HG03060 (cell line): ENCODE measurements around the gene SMIM36.
"Not testable (repeated sequence)": the region's sequence is repeated elsewhere in the genome, so short reads cannot be mapped to it uniquely, and the experiment has no call there.

Source experiments
- ATAC-seq: cut with Tn5 transposase; IDR thresholded peaks from one replicate; pipeline ENCODE4 v1.9.1; 2021; ENCODE audit warnings: low read depth, moderate number of reproducible peaks; ENCODE audit not compliant: unreplicated experiment

Gene SMIM36

DNA sequence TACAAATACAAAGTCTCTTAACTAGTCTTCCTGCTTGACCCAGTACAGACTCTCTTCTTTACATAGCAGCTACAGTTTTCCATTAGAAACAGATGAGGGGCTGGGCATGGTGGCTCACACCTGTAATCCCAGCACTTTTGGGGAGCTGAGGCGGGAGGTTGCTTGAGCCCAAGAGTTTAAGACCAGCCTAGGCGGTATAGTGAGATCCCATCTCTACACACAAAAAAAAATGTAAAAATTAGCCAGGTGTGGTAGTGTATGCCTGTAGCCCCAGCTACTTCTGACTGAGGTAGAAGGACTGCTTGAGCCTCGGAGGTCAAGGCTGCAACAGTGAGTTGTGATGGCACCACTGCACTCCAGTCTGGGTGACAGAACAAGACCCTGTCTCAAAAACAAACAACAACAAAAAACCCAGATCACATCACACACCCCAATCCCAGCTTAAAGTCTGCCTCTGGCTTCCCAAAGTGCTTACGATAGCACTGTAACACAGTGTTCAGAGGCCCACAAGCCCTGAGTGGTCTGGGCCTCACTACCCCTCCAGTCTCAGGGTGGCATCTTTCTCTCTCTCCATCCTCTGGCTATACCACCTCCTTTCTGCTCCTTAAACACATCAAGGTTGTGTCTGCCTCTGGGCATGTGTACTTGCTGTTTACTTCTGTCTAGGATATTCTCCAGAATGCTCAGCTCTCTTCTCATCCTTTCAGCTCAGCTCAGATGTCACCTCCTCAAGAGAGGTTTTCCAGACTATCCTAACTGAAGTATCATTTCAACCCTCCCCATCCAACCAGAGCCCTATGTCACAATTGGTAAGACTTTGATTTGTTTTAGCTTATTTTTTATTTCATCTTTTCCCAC is 93.6 kb downstream of the SMIM36 start:
- no peak for ATAC-seq

DNA sequence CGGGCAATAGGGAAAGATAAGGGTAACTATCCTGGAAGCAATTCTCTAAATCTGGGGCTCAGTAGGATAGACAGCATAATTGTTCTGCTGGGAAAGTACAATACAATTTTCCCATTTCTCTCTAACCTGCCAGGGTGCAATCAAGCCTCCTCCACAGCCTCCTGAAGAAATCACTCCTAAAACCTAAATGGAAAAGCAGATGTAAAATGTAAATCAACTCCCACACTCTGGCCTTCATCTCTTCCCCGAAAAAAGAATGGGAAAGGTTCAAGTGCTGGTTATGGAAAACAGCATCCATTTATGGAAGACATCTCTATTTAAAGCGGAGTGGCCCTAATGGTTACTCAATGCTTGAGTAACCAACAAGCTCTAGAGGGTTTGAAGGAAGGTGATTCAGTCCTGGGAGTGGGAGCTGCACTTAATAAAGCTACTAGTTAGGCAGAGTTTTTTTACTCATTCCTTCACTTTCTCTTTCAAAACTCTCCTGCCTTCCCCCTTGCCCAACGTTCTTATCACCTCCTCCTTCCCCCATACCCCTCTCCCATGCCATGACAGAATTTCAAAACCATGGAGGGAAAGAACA is 94.7 kb downstream of the SMIM36 start:
- ATAC-seq: no peak

DNA sequence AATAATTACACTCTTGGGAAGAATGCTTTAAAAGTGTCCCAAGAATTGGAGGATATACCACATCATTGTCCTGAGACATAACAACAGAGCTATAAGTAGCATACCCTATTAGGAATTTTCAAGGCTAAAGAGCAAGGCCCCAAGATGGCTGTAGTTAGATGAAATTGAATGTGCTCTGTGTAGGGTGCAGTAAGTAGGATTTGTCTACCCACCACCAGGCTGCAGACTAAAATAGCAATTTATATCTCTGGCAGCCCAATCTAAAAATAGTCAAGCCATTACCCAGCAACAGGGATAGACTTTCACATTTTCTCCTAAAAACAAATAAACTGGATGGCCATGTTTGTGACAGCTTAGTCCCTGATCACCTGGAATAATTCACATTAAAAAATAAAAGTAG is 95.3 kb downstream of the SMIM36 start:
- ATAC-seq: no peak

DNA sequence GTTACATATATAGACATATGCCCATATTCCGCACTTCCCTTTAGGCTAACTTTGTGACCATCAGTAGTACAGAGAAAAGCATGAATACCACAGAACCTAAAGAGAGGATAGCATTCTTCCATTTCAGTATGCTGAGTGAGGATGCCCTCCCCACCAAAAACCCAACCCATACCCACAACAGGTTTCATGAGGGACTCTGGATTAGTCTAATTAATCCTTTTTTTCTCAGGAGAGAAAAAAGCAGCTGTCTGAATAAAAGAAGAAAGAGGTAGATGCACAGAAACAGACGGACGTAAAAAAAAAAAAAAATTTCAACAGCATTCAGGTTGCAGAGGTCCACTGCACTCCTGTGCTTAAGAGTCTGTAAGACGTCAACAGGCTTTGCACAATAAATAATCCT is 96.3 kb downstream of the SMIM36 start:
- no peak for ATAC-seq

DNA sequence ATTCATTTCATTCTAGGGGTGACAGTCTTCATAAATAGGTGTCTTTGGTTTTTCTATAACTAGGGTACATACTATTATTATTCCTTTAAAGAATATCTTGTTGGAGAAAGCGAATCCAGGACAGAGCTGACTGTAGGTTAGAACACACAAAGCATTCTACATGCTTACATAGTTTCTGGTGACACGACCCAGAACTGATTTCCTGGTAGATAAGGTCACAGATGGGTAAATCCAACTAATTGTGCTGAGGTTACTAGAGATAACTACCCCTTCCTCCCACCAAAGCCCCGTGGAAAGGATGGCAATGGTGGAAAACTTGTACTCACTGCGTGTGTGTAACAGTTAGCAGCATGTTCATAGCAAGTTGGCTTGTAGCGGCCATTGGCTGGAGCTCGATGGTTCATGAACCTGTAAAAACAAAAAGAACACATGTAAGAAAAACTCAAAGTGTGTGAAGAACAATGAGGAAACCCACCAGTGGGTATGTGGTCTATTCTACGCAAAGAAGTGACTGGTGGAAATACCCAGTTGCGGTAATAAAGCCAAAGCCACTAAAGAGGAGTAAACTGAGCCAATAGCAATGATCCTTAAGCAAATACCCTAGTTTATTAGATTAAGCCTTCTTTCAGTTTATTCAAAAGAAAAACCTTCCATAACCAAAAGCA is 97.3 kb downstream of the SMIM36 start:
- no peak for ATAC-seq

DNA sequence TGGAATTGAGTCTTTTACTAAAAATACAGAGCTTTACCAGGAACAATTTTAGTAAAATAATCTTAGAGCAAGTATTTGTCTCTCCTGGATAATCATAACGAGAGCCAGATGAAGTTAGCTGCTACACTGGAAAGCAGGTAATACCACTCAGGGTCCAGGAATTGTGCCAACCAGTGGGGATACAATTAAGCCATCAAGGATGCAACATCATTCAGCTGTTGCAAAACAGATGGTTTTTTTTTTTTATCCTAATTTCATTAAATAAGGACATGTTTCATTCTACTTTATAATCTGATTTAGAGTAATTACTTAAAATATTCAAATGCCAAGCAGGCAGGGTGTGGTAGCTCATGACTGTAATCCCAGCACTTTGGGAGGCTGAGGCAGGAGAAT is 99.8 kb downstream of the SMIM36 start:
- no peak for ATAC-seq

DNA sequence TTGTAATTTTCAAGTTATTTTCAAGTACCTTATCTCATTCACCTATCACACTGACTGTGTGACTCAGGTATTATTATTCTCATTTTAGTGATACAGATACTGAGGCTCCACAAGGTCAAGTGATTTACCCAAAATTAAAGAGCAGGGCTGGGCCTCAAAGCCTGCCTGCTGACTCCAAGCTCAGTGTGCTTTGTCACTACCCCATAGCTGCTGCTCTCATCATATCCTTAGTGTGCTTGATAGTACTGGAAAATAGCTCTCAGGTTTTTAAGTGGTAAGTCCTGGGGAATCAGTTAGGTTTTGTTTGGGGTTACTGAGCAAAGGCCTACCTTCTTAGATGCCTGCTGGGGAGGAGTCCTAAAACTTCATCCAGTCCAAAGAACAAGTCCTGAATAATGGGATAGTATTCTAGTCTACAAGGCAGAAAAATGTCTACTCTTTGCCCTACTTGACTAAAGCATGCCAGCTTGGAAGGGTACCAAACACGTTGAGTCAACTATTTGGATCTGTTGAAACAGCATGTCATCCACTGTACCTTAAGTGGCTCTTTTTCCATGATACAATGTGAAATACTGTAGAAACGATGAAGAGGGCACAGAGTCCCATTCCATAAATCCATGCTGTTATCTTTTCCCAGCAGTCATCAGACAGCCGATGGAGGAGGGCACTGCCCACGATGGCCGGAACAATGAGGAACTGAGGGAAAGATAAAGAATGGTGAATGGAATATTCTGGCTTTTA is 100.4 kb downstream of the SMIM36 start:
- no peak for ATAC-seq

DNA sequence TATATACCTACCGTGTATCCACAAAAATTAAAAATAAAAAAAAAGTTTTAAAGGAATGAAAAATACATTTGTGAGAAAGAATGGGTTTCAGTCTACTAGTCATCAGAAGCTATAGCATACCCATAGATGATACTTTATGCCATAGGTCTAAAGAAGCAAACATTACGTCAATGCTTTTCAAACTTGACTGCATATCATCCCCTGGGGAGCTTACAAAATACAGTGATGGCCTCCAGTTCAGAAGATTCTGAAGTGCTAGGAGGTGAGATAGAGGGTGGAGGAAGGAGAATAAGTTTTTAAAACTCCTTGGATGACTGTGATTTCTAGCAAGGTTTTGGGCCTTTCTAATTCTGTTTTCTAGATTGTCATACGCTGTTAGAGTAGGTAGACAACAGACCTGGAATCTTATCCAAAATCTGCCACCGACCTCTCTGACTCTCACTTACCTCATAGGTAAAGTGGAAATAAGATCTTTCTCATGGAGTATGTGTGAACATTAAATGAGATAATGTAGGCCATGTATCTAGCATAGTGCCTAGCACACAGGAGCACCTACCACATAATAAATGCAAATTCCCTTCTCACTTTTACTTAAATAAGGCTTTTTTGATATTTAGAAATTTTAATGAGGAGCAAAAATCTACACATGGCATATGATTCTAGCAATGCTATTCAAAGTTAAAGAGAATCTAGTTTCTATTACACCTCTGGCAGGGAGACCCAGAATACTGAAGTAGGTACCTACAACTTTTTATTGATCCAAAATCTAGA is 102.0 kb downstream of the SMIM36 start:
- no peak for ATAC-seq

DNA sequence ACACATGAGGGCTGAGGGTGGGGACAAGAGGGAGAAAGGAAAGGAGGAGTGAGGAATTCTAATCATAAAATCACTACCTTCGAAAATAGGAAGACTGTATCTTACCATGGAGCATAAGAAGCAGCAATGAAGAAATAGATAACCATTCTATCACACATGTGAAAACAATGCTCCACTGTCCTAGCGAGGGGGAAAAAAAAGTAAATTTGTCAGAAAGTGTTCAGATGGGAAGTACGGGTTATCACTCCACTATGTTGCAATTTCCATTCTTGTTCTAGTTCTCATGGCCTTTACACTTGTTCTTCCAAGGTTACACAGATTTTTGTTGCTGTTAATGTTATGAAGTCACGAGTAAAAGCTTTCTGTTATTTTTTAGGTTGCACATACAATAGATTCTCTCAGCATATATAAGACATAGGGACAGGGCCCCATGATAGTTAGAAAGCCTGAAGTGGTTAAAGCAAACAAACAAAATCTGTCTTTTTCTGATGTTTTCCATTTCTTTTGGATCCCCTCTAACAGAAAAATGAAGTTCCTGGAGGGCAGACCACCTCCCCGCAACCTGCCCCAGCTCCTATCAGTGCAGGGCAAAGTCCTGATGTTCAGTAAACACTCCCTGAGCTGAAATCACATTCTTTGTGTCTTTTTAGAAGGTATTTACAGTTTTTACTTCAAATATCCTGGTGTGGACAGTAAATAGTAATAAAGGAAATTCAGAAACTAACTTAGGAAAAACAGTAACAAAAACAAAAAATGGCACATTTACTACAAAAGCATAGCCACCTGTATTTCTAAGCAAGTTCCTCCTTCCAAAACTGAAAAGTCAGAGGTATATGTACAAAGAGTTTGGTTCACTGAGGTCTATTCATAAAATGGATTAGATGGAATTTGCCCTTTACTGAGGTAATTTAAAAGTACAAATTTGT is 103.3 kb downstream of the SMIM36 start:
- no peak for ATAC-seq

DNA sequence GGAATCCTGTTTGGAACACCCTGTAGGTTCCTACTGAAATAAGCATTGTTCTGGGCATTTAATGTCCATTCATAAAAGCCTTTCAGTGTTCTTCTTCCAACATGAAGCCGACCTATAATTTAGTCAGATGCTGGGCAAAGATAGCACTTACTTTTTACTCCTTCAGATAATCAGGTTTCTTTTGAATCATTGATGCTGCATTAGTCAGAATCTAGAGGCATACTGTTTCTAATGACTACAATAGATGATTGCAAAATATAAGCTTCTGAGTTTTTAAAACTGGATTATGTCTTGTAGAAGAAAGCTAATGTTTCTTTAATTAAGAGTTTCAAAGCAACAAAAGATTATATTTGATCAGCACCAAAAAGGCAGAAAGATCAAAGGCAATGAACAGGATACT is 105.7 kb downstream of the SMIM36 start:
- no peak for ATAC-seq

DNA sequence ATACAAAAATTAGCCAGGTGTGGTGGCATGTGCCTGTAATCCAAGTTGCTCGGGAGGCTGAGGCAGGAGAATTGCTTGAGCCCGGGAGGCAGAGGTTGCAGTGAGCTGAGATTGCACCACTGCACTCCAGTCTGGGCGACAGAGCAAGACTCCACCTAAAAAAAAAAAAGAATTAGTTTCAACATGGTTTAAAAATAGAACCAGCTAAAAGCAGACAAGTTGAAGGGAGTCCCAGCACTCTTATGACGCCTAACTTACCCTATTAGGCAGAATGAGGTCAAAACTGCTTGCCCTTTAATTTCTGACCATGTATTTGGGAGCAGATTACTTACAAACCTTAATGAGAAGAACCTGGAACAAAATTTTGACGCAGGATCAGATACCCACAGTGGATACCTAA is 107.1 kb downstream of the SMIM36 start:
- ATAC-seq: not testable (repeated sequence)

DNA sequence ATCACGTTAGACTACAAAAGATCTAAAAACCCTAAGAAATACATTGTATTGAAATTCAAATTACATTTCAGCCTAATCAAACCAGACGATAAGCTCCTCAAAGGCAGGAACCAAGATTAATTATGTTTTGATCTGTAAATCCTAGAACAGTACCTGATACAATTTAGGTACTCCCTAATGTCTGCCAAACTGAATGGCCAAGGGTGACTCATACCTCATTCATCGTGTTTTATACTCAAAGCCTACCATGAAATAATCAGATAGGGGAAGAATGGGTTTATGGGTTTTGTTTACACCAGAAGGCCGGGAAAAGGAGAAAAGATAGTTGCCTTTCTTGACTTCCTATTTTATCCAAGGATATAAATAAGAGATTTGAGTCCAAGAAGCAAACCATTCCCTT is 108.9 kb downstream of the SMIM36 start:
- no peak for ATAC-seq
